DOHH2 (cell line): ENCODE data around the gene KCNN1.

ENCODE experiments used
- CTCF ChIP-seq: fragments of 200-600 bp; sonication (generic); IDR thresholded peaks from one replicate; pipeline ENCODE4 v1.5.1; 2014; ENCODE audit warnings: antibody characterized with exemption, mild to moderate bottlenecking, low read depth, low read length; ENCODE audit not compliant: poor library complexity, severe bottlenecking
- EZH2phosphoT487 ChIP-seq: fragments of 200-600 bp; sonication (generic); IDR thresholded peaks from 2 replicates; pipeline ENCODE4 v1.6.1; 2017; ENCODE audit warnings: borderline replicate concordance, mild to moderate bottlenecking, antibody characterized with exemption, low read length, moderate library complexity, mixed read lengths

- TF ChIP-seq CTCF (no peak), EZH2phosphoT487 (no peak)
Observed at GRCh38 chr19:18013210-18014111, 46.6 kb downstream of the KCNN1 start.
